Mesothelial cell of epicardium (in vitro differentiated cells): ENCODE results near the gene TENM4. TPM values are rescaled to one million over a fixed set of nuclear protein-coding genes. Genes with fewer than 3 reads are reported as not detected.
"Not testable (repeated sequence)": the region's sequence is repeated elsewhere in the genome, so short reads cannot be mapped to it uniquely, and the experiment has no call there.

Experiments used
- DNase-seq, 2 experiments: peaks; one replicate each; pipeline ENCODE4 v3.0.0; 2021; ENCODE audit warnings: low spot score in 2 of 2; ENCODE audit not compliant: unreplicated experiment in 2 of 2
- H3K27ac Mint-ChIP-seq: 2 replicates; pipeline ENCODE4 v1.8.0; 2021; ENCODE audit warnings: mixed read lengths
- H3K27me3 Mint-ChIP-seq: 2 replicates; pipeline ENCODE4 v1.8.0; 2021; ENCODE audit warnings: low read depth, mixed read lengths
- H3K36me3 Mint-ChIP-seq: 2 replicates; pipeline ENCODE4 v1.8.0; 2021; ENCODE audit warnings: mixed read lengths
- H3K4me1 Mint-ChIP-seq: 2 replicates; pipeline ENCODE4 v1.8.0; 2021; ENCODE audit warnings: mixed read lengths
- H3K4me3 Mint-ChIP-seq: 2 replicates; pipeline ENCODE4 v1.8.0; 2021; ENCODE audit warnings: mild to moderate bottlenecking, moderate library complexity, mixed read lengths
- H3K9me3 Mint-ChIP-seq: 2 replicates; pipeline ENCODE4 v1.8.0; 2021; ENCODE audit warnings: mixed read lengths
- total RNA-seq: library from RNA; stranded (reverse); gene quantifications from 3 replicates; pipeline ENCODE4 v1.2.1, GENCODE V29; 2021
- TF ChIP-seq, protein P1 (sequence below): fragments of 200-600 bp; sonication (generic); IDR thresholded peaks from one replicate; pipeline ENCODE4 v1.5.0; 2021; ENCODE audit warnings: antibody characterized with exemption; ENCODE audit not compliant: unreplicated experiment

TENM4 gene
- total RNA-seq, 1 donor from 2014 or later = 187 TPM

DNA sequence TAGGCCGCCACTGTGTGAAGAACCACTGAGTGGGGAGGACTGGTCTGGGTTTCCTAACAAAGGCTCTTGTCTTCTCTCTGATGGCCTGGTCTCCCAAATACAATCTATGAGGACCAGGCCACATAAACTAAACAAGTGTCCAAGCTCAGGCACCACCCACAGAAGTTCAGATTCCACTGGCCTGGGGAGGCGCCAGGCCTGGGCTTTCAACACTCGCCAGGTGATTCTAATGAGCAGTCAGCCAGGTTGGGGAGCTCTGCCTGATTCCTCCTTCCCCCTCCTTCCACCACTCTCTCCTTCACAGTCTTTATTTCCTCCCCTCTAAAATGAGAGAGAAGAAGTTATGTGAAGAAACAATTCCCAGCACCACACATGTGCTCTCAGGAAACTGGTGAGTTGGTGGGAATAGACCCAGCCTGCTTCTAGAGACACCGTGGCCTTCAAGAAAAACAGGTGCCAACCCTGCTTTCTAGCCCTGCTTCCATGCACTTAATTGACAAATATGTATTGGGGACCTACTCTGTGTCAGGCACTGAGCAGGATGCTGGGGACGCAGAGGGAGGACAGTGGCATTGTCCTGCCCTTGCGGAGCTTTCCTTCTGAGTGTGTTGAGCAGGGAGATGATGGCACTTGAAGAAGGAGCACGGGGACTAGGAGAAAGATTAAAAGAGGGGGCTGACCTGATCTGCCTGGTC lies 242.5 kb downstream of the TENM4 start:
- peaks cover 3% of the 10 kb centered on the region for H3K36me3 Mint-ChIP-seq
- H3K27ac Mint-ChIP-seq = no peak overlapping the region
- TF ChIP-seq, protein P1, sequence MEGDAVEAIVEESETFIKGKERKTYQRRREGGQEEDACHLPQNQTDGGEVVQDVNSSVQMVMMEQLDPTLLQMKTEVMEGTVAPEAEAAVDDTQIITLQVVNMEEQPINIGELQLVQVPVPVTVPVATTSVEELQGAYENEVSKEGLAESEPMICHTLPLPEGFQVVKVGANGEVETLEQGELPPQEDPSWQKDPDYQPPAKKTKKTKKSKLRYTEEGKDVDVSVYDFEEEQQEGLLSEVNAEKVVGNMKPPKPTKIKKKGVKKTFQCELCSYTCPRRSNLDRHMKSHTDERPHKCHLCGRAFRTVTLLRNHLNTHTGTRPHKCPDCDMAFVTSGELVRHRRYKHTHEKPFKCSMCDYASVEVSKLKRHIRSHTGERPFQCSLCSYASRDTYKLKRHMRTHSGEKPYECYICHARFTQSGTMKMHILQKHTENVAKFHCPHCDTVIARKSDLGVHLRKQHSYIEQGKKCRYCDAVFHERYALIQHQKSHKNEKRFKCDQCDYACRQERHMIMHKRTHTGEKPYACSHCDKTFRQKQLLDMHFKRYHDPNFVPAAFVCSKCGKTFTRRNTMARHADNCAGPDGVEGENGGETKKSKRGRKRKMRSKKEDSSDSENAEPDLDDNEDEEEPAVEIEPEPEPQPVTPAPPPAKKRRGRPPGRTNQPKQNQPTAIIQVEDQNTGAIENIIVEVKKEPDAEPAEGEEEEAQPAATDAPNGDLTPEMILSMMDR = no peak
- H3K4me1 Mint-ChIP-seq = no peaks in the 10 kb centered on the region
- H3K27me3 Mint-ChIP-seq = no peaks in the 10 kb centered on the region
- H3K4me3 Mint-ChIP-seq = no peak overlapping the region
- peaks cover 7% of the 10 kb centered on the region for H3K9me3 Mint-ChIP-seq
- DNase-seq = no peak

DNA sequence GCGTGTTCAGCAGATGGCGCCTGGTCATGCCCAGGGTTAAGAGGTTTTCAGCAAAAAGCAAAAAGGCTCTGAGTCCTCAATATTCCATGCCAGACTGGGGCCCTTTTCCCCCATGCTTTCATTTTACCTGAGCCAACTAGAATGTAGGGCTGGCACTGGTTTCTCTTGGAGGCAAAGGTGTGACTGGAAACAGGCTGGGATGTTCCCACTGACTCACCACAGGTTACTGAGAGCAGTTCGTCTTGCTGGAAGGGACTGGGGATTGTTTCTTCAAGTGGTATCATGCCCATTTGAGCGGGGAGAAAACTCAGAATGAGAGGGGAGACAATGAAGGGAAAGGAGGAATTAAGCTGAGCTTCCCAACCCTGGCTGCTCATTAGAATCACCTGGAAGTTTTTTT lies 243.9 kb downstream of the TENM4 start:
- H3K27me3 Mint-ChIP-seq = no peaks in the 10 kb centered on the region
- no peak overlapping the region for H3K4me3 Mint-ChIP-seq

DNA sequence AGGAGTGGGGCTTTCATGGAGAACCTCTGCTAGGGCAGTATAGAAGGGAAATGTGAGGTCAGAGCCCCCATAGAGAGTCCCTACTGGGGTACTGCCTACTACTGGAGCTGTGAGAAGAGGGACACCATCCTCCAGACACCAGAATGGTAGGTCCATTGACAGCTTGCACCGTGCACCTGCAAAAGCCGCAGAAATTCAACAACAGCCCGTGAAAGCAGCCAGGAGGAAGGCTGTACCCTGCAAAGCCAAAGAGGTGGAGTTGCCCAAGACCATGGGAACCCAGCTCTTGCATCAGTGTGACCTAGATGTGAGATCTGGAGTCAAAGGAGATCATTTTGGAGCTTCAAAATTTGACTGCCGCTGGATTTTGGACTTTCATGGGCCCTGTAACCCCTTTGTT lies 245.6 kb downstream of the TENM4 start:
- no peaks in the 10 kb centered on the region for H3K27me3 Mint-ChIP-seq

More for the DNA sequence above, 243.9 kb downstream of the TENM4 start:
- TF ChIP-seq, protein P1 = no peak
- DNase-seq = no peak
- Mint-ChIP-seq H3K27ac (no peak overlapping the region), H3K4me1 (no peaks in the 10 kb centered on the region), H3K9me3 (peaks cover 7% of the 10 kb centered on the region), H3K36me3 (peaks cover 7% of the 10 kb centered on the region)

DNA sequence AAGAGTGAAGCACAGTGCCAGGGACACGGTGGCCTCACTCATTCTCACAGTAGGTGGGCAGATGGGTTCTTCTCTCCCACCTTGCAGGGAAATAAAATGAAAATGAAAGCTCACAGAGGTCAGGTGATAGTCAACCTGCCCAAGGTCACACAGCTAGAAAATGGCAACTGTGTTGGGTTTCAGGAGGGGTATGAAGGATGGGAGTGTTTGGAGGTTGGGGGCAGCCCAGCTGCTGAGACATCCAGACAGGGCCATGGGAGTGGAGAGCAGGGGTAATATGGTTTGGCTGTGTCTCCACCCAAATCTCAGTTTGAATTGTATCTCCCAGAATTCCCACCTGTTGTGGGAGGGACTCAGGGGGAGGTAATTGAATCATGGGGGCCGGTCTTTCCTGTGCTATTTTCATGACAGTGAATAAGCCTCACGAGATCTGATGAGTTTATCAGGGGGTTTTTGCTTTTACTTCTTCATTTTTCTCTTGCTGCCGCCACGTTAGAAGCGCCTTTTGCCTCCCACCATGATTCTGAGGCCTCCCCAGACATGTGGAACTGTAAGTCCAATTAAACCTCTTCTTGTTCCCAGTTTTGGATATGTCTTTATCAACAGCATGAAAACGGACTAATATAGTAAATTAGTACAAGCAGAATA lies 247.0 kb downstream of the TENM4 start:
- no peaks in the 10 kb centered on the region for H3K27me3 Mint-ChIP-seq
- H3K36me3 Mint-ChIP-seq = peaks cover 7% of the 10 kb centered on the region
- no peaks in the 10 kb centered on the region for H3K4me1 Mint-ChIP-seq

More for the DNA sequence above, 245.6 kb downstream of the TENM4 start:
- no peaks in the 10 kb centered on the region for H3K9me3 Mint-ChIP-seq
- H3K27ac Mint-ChIP-seq = no peak overlapping the region
- peaks cover 7% of the 10 kb centered on the region for H3K36me3 Mint-ChIP-seq
- H3K4me3 Mint-ChIP-seq = no peak overlapping the region
- H3K4me1 Mint-ChIP-seq = no peaks in the 10 kb centered on the region
- no peak for DNase-seq
- TF ChIP-seq, protein P1 = no peak

DNA sequence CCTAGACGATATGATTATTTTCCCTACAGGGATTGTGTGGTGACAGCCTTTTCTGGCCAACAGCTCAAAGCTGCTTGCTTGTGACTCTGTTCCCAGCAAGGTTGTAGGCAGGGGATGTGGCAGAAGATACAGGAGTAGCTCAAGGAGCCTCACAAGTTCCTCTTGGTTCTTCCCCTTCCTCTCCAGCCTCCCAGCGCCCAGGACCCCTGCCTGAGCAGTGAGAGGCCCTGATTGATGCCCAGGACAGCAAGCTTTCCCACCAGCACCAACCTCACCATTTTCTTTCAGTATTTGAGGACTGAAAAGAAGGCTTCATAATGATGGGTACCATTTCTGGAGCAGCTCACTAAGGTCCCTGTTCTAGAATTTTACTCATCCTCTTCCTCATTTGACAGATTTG lies 248.0 kb downstream of the TENM4 start:
- no peaks in the 10 kb centered on the region for H3K4me1 Mint-ChIP-seq
- H3K9me3 Mint-ChIP-seq = no peaks in the 10 kb centered on the region
- TF ChIP-seq, protein P1 = no peak
- no peaks in the 10 kb centered on the region for H3K27me3 Mint-ChIP-seq
- no peak overlapping the region for H3K27ac Mint-ChIP-seq
- peaks cover 7% of the 10 kb centered on the region for H3K36me3 Mint-ChIP-seq
- no peak for DNase-seq
- no peak overlapping the region for H3K4me3 Mint-ChIP-seq

More for the DNA sequence above, 247.0 kb downstream of the TENM4 start:
- TF ChIP-seq, protein P1 = no peak
- no peaks in the 10 kb centered on the region for H3K9me3 Mint-ChIP-seq
- no peak overlapping the region for H3K27ac Mint-ChIP-seq
- DNase-seq = no peak
- no peak overlapping the region for H3K4me3 Mint-ChIP-seq

- not testable (repeated sequence) for DNase-seq, H3K36me3 Mint-ChIP-seq, H3K27ac Mint-ChIP-seq, H3K9me3 Mint-ChIP-seq, H3K4me1 Mint-ChIP-seq, H3K27me3 Mint-ChIP-seq, H3K4me3 Mint-ChIP-seq
These were observed 249.1 kb downstream of the TENM4 start for GRCh38 chr11:79191716-79192115.

- H3K4me3 Mint-ChIP-seq, DNase-seq, H3K36me3 Mint-ChIP-seq, H3K27ac Mint-ChIP-seq, H3K9me3 Mint-ChIP-seq, H3K27me3 Mint-ChIP-seq, H3K4me1 Mint-ChIP-seq: not testable (repeated sequence)
These were observed 250.3 kb downstream of the TENM4 start for GRCh38 chr11:79190553-79190952.
